CD14-positive monocyte (primary cell): ENCODE measurements around the gene COQ4. TPM values are rescaled to one million over a fixed set of nuclear protein-coding genes. Genes with fewer than 3 reads are reported as not detected.

Experiments
- DNase-seq, 3 donors: peaks; one replicate each; pipeline ENCODE4 v3.0.0-alpha.2; 2011 to 2022
- H2AFZ ChIP-seq: 2 replicates; pipeline ENCODE4 v1.6.0; 2012; ENCODE audit warnings: mild to moderate bottlenecking, low read depth, low read length, inconsistent platforms; ENCODE audit not compliant: insufficient read depth, poor library complexity, severe bottlenecking
- H3K27ac ChIP-seq, 2 donors: 1 replicate in 1 of 2; 2 replicates in 1 of 2; pipeline ENCODE4 v1.5.1; 2012 to 2013; ENCODE audit warnings: low read length in 2 of 2, control low read depth in 1 of 2, inconsistent platforms in 1 of 2, low read depth in 1 of 2, mild to moderate bottlenecking in 1 of 2
- H3K27me3 ChIP-seq, 2 donors: one replicate each; pipeline versions ENCODE4 v1.6.0 to v1.6.1; 2011 to 2013; ENCODE audit warnings: low read length in 2 of 2; ENCODE audit not compliant: control insufficient read depth in 2 of 2, insufficient read depth in 2 of 2
- H3K36me3 ChIP-seq, 2 donors: replicated peaks in 1 of 2; 1 replicate in 1 of 2; 2 replicates in 1 of 2; pipeline versions ENCODE4 v1.5.1 to v1.6.1; 2012 to 2013; ENCODE audit warnings: low read length in 2 of 2, control low read depth in 1 of 2, inconsistent platforms in 1 of 2, mild to moderate bottlenecking in 1 of 2; ENCODE audit not compliant: insufficient read depth in 2 of 2, control insufficient read depth in 1 of 2
- H3K4me1 ChIP-seq, 2 donors: 1 replicate in 1 of 2; 2 replicates in 1 of 2; pipeline versions ENCODE4 v1.5.1 to v1.6.1; 2012 to 2013; ENCODE audit warnings: low read length in 2 of 2, control low read depth in 1 of 2, inconsistent platforms in 1 of 2, mild to moderate bottlenecking in 1 of 2, moderate library complexity in 1 of 2; ENCODE audit not compliant: insufficient read depth in 2 of 2, control insufficient read depth in 1 of 2
- H3K4me2 ChIP-seq: replicated peaks from 2 replicates; pipeline ENCODE3; 2012; ENCODE audit warnings: low read length, moderate library complexity, mild to moderate bottlenecking; ENCODE audit not compliant: poor library complexity, severe bottlenecking; ENCODE audit errors: extremely low read depth
- H3K4me3 ChIP-seq, 3 experiments: fragments of 200-600 bp in 1 of 3; sonication (generic) in 1 of 3; replicated peaks in 1 of 3; 1 replicate in 2 of 3; 2 replicates in 1 of 3; pipeline ENCODE4 v1.5.1; 2011 to 2013; ENCODE audit warnings: low read length in 3 of 3, mild to moderate bottlenecking in 3 of 3, control low read depth in 2 of 3, low read depth in 2 of 3, inconsistent platforms in 1 of 3, moderate library complexity in 1 of 3
- H3K79me2 ChIP-seq: 2 replicates; pipeline ENCODE4 v1.6.0; 2012; ENCODE audit warnings: mild to moderate bottlenecking, control low read depth, inconsistent platforms, low read length, moderate library complexity; ENCODE audit not compliant: insufficient read depth
- H3K9ac ChIP-seq: 2 replicates; pipeline ENCODE4 v1.6.0; 2017; ENCODE audit warnings: low read length, mild to moderate bottlenecking; ENCODE audit not compliant: insufficient read depth, poor library complexity, severe bottlenecking
- H3K9me3 ChIP-seq, 2 donors: replicated peaks in 1 of 2; 1 replicate in 1 of 2; 2 replicates in 1 of 2; pipeline versions ENCODE4 v1.5.1 to v1.6.1; 2012 to 2013; ENCODE audit warnings: low read length in 2 of 2, control low read depth in 1 of 2; ENCODE audit not compliant: control insufficient read depth in 1 of 2, insufficient read depth in 1 of 2
- H4K20me1 ChIP-seq: 2 replicates; pipeline ENCODE4 v1.6.0; 2012; ENCODE audit warnings: mild to moderate bottlenecking, low read length, control low read depth, moderate library complexity; ENCODE audit not compliant: insufficient read depth
- H3K27ac Mint-ChIP-seq, 7 donors: one replicate each; pipeline ENCODE4 v1.8.0; 2020; ENCODE audit warnings: mild to moderate bottlenecking in 7 of 7, mixed read lengths in 7 of 7, moderate library complexity in 6 of 7, inconsistent platforms in 2 of 7
- H3K27me3 Mint-ChIP-seq, 3 donors: one replicate each; pipeline ENCODE4 v1.8.0; 2021 to 2022; ENCODE audit warnings: low read depth in 3 of 3, mild to moderate bottlenecking in 3 of 3, mixed read lengths in 3 of 3, moderate library complexity in 3 of 3, inconsistent platforms in 1 of 3
- H3K36me3 Mint-ChIP-seq, 2 donors: one replicate each; pipeline ENCODE4 v1.8.0; 2020; ENCODE audit warnings: mixed read lengths in 2 of 2, inconsistent platforms in 1 of 2, mild to moderate bottlenecking in 1 of 2
- H3K4me1 Mint-ChIP-seq: one replicate; pipeline ENCODE4 v1.8.0; 2020; ENCODE audit warnings: mild to moderate bottlenecking, mixed read lengths
- H3K4me3 Mint-ChIP-seq, 2 donors: one replicate each; pipeline ENCODE4 v1.8.0; 2020; ENCODE audit warnings: mild to moderate bottlenecking in 2 of 2, mixed read lengths in 2 of 2, moderate library complexity in 1 of 2
- H3K9me3 Mint-ChIP-seq, 7 donors: one replicate each; pipeline ENCODE4 v1.8.0; 2020 to 2022; ENCODE audit warnings: mixed read lengths in 7 of 7, mild to moderate bottlenecking in 6 of 7, moderate library complexity in 6 of 7, inconsistent platforms in 2 of 7
- CTCF ChIP-seq: fragments of 200-600 bp; IDR thresholded peaks from one replicate; pipeline ENCODE4 v1.8.0; 2022; ENCODE audit warnings: antibody characterized with exemption, mild to moderate bottlenecking
- WGBS: methylation state at CpG from one replicate; pipeline ENCODE4 v1.1.5; 2013; ENCODE audit warnings: missing lambda C conversion rate; ENCODE audit not compliant: insufficient coverage; 5-methylcytosine and 5-hydroxymethylcytosine counted together
- intact Hi-C, 2 donors: fragments of 100-400 bp; cut with micrococcal nuclease; formaldehyde crosslinking; loops; one replicate each; pipeline versions ENCODE4 v1.15.0 to v1.15.1; 2023
- polyA plus RNA-seq, 3 donors: library from polyadenylated mRNA; depleted of rRNA in 1 of 3; unstranded in 2 of 3; stranded (reverse) in 1 of 3; fragments of 300-500 nt in 2 of 3; fragments of >200 nt in 1 of 3; fragmentation: Illumina TruSeq in 2 of 3; gene quantifications; 1 replicate in 2 of 3; 2 replicates in 1 of 3; pipeline ENCODE4 v1.2.3, GENCODE V29; 2012 to 2021

Gene COQ4
- polyA plus RNA-seq, 3 donors, result 19.9 to 32.6 (median 20.4) TPM

- Histone ChIP-seq H3K9ac (no peak overlapping the region), H3K4me3 (no peak overlapping the region)
These were observed 34.2 kb upstream of the COQ4 start for GRCh38 chr9:128288273-128289004.

DNA sequence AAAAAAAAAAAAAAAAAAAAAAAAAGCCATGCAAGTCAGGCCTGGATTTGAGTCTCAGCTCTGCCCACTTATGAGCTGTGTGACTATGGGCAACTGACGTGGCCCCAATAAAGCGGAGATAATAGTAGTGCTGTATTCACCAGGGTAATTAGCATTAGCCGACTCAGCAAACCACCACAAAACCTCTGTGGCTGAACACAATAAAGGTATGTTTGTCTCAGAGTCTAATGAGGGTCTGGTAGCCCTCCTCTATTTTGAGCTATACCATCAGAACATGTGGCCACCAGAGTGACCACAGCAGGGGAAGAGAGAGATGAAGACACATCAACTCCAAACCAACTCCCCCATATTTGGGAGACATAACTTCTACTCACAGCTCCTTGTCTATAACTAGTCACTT, 30.6 kb upstream of the COQ4 start:
- Histone ChIP-seq H3K36me3 (no peaks in the 10 kb centered on the region), H2AFZ (no peak overlapping the region), H3K4me1 (no peaks in the 10 kb centered on the region), H4K20me1 (no peaks in the 10 kb centered on the region), H3K27me3 (no peaks in the 10 kb centered on the region), H3K4me2 (no peak overlapping the region), H3K9me3 (no peaks in the 10 kb centered on the region), H3K79me2 (no peaks in the 10 kb centered on the region), H3K4me3 (no peak overlapping the region), H3K9ac (no peak overlapping the region), H3K27ac (no peak overlapping the region)
- Mint-ChIP-seq H3K27ac (no peak overlapping the region), H3K36me3 (peaks cover 7 to 20% of the 10 kb centered on the region in 2 donors), H3K4me1 (no peaks in the 10 kb centered on the region), H3K27me3 (no peaks in the 10 kb centered on the region), H3K9me3 (no peaks in the 10 kb centered on the region), H3K4me3 (no peak overlapping the region)
- DNase-seq, result no peak
- TF ChIP-seq CTCF, result no peak
- no CpG with 5 or more reads among the region's 3 CpGs for WGBS
- intact Hi-C loops, result loop anchor here in 1 of 2 donors (10.0 kb wide), 1 partner anchor 123 kb away; no protein-coding TSS in a partner anchor

More at GRCh38 chr9:128288273-128289004, 34.2 kb upstream of the COQ4 start:
- Mint-ChIP-seq H3K4me3 (no peak overlapping the region), H3K27me3 (no peaks in the 10 kb centered on the region), H3K27ac (peak overlapping the region in 2 of 7 donors; percentile 37 to 42), H3K36me3 (peaks cover 15 to 33% of the 10 kb centered on the region in 2 donors), H3K4me1 (no peaks in the 10 kb centered on the region), H3K9me3 (no peaks in the 10 kb centered on the region)
- Histone ChIP-seq H3K9me3 (no peaks in the 10 kb centered on the region), H3K27ac (no peak overlapping the region), H3K27me3 (no peaks in the 10 kb centered on the region), H3K4me1 (no peaks in the 10 kb centered on the region), H4K20me1 (no peaks in the 10 kb centered on the region), H3K36me3 (peaks cover 13 to 19% of the 10 kb centered on the region in 2 donors), H3K79me2 (no peaks in the 10 kb centered on the region), H3K4me2 (no peak overlapping the region), H2AFZ (no peak overlapping the region)
- no peak for DNase-seq
- intact Hi-C loops, result no loop called here
- TF ChIP-seq CTCF, result no peak
- WGBS, result 100% methylated on average over 3 of the region's 11 CpGs
